ENCODE data around the gene PDS5B. TPM values are rescaled to one million over a fixed set of nuclear protein-coding genes. Genes with fewer than 3 reads are reported as not detected.
"Not testable (repeated sequence)": the region's sequence is repeated elsewhere in the genome, so short reads cannot be mapped to it uniquely, and the experiment has no call there.

Gene PDS5B
- total RNA-seq, 4 donors from 2014 or later = 18.0 to 27.3 (median 21.2) TPM

DNA sequence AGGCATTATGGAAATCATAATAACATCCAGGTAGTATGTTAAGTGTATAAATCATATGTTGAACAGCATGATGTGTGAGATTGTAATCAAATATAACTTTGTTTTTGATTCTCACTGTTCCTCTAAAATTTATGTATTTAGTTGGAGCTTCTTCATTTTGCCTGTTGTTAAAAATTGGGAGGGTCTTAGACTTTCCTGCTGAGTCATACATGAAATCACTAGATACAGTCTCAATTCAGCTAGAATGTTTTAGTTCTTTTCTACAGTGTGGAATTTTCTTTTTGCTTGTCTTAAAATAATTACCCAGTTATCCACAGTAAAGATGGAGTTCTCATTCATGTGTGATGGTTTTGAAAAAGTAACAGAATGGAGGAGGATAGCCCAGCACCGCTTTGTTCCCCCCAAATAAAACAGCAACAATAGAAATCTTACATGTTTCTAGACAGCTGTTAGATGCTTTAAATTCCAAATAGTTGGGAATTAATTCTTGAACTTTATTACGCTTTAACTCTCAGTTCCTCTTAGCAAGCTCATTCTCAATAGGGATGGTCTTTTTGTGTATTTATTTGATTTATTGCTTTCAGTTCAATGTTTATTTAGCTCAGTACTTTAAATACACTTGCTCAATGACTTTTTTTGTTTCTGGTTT is 109.5 kb downstream of the PDS5B start:
- DNase-seq = no peak
- no peaks in the 10 kb centered on the region for H3K27me3 ChIP-seq
- H3K27ac ChIP-seq = no peak overlapping the region
- H3K4me1 ChIP-seq = no peaks in the 10 kb centered on the region
- no peak for TF ChIP-seq POLR2A (IDR thresholded peaks at IDR 0.05)
- TF ChIP-seq, protein P1, sequence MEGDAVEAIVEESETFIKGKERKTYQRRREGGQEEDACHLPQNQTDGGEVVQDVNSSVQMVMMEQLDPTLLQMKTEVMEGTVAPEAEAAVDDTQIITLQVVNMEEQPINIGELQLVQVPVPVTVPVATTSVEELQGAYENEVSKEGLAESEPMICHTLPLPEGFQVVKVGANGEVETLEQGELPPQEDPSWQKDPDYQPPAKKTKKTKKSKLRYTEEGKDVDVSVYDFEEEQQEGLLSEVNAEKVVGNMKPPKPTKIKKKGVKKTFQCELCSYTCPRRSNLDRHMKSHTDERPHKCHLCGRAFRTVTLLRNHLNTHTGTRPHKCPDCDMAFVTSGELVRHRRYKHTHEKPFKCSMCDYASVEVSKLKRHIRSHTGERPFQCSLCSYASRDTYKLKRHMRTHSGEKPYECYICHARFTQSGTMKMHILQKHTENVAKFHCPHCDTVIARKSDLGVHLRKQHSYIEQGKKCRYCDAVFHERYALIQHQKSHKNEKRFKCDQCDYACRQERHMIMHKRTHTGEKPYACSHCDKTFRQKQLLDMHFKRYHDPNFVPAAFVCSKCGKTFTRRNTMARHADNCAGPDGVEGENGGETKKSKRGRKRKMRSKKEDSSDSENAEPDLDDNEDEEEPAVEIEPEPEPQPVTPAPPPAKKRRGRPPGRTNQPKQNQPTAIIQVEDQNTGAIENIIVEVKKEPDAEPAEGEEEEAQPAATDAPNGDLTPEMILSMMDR (IDR thresholded peaks at IDR 0.05 in 4 of 5, conservative IDR thresholded peaks at IDR 0.05 in 1 of 5) = no peak
- intact Hi-C loops (cut with DNase I; ENCODE audit: low total_unique reads) = no loop called here
- H3K9me3 ChIP-seq = no peaks in the 10 kb centered on the region
- in situ Hi-C loops (cut with MboI; ENCODE audit: low sequenced_read_pairs in 4 of 4) = no loop called here
- H3K36me3 ChIP-seq = no peaks in the 10 kb centered on the region
- no peak overlapping the region for H3K4me3 ChIP-seq
- no peak for ATAC-seq

DNA sequence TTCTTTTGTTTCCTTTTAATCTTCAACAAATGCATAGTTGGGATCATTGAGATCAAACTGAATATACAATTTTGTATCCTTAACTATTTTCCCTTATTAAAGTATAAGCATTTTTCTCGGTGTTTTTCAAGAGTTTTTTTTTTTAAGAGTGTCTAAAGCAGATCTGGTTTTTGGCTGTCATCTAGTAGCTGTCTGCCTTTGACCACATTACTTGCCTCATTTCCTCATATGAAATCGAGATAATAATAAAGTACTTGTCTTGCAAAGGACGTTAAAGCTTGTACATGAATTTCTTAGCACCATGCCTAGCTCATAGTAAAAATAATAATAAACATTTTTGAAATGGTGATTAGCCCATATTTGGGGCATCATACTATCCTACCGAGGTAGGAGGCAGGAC is 121.2 kb downstream of the PDS5B start:
- Histone ChIP-seq H3K36me3 (peaks cover 0 to 25% of the 10 kb centered on the region in 2 donors), H3K9me3 (no peaks in the 10 kb centered on the region), H3K4me1 (no peaks in the 10 kb centered on the region), H3K4me3 (no peak overlapping the region), H3K27me3 (no peaks in the 10 kb centered on the region), H3K27ac (no peak overlapping the region)
- in situ Hi-C loops (cut with MboI; ENCODE audit: low sequenced_read_pairs in 4 of 4) = no loop called here
- intact Hi-C loops (cut with DNase I; ENCODE audit: low total_unique reads) = no loop called here
- TF ChIP-seq, protein P1 (IDR thresholded peaks at IDR 0.05 in 4 of 5, conservative IDR thresholded peaks at IDR 0.05 in 1 of 5) = no peak
- TF ChIP-seq POLR2A (IDR thresholded peaks at IDR 0.05) = no peak
- no peak for ATAC-seq
- no peak for DNase-seq

DNA sequence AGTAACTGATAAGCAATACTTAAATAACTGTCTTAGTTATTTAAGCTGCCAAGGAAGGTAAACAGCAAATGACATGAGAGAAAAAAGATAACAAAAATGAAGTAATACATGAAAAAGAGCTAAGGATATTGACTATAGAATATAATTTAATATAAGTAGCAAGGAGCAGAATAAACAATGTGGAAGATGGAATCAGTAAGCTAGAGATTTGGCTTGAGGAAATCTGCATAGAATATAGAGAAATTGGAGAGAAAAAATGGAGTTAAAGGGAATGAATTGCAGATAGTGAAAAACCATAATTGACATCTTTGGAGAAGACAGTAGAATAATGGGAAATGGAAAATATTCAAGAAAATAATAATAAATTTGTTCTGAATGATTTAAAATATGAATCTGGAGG is 127.1 kb downstream of the PDS5B start:
- Histone ChIP-seq H3K9me3 (no peaks in the 10 kb centered on the region), H3K36me3 (peaks cover 0 to 29% of the 10 kb centered on the region in 2 donors), H3K4me1 (no peaks in the 10 kb centered on the region), H3K4me3 (no peak overlapping the region), H3K27me3 (no peaks in the 10 kb centered on the region), H3K27ac (no peak overlapping the region)
- intact Hi-C loops (cut with DNase I; ENCODE audit: low total_unique reads) = no loop called here
- ATAC-seq (no peak), DNase-seq (no peak)
- TF ChIP-seq, protein P1 (IDR thresholded peaks at IDR 0.05 in 4 of 5, conservative IDR thresholded peaks at IDR 0.05 in 1 of 5) = no peak
- no peak for TF ChIP-seq POLR2A (IDR thresholded peaks at IDR 0.05)
- in situ Hi-C loops (cut with MboI; ENCODE audit: low sequenced_read_pairs in 4 of 4) = no loop called here

DNA sequence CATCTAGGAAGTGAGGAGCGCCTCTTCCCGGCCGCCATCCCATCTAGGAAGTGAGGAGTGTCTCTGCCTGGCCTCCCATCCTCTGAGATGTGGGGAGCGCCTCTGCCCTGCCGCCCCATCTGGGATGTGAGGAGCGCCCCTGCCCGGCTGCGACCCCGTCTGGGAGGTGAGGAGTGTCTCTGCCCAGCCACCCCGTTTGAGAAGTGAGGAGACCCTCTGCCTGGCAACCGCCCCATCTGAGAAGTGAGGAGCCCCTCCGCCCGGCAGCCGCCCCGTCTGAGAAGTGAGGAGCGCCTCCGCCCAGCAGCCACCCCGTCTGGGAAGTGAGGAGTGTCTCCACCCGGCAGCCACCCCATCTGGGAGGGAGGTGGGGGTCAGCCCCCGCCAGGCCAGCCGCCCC is 129.9 kb downstream of the PDS5B start:
- H3K4me3 ChIP-seq; H3K27me3 ChIP-seq; in situ Hi-C loops (cut with MboI; ENCODE audit: low sequenced_read_pairs in 4 of 4); H3K27ac ChIP-seq; H3K4me1 ChIP-seq; intact Hi-C loops (cut with DNase I; ENCODE audit: low total_unique reads); H3K9me3 ChIP-seq; ATAC-seq; DNase-seq: not testable (repeated sequence)
- peaks cover 0 to 14% of the 10 kb centered on the region in 2 donors for H3K36me3 ChIP-seq

DNA sequence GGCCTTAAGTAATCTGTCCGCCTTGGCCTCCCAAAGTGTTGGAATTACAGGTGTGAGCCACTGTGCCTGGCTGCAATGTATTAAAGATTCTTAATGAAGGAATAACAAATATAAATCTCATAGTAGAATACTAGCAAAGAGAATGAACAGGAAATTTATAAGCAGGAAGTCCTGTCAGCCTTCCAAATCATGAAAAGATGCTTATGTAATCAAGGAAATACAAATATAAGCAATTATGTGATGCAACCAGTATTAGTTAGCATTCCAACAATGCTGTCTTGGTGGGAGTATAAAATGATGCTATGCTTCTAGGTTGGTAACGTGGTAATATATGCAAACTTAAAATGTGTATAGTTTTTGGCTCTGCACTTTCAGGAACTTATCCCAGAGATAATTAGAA is 133.8 kb downstream of the PDS5B start:
- no peak for DNase-seq
- no peak overlapping the region for H3K4me3 ChIP-seq
- ATAC-seq = no peak
- no peaks in the 10 kb centered on the region for H3K9me3 ChIP-seq
- H3K27ac ChIP-seq = no peak overlapping the region
- TF ChIP-seq, protein P1 (IDR thresholded peaks at IDR 0.05 in 4 of 5, conservative IDR thresholded peaks at IDR 0.05 in 1 of 5) = no peak
- H3K4me1 ChIP-seq = no peaks in the 10 kb centered on the region
- H3K27me3 ChIP-seq = no peaks in the 10 kb centered on the region
- no peaks in the 10 kb centered on the region for H3K36me3 ChIP-seq
- in situ Hi-C loops (cut with MboI; ENCODE audit: low sequenced_read_pairs in 4 of 4) = no loop called here
- intact Hi-C loops (cut with DNase I; ENCODE audit: low total_unique reads) = no loop called here

DNA sequence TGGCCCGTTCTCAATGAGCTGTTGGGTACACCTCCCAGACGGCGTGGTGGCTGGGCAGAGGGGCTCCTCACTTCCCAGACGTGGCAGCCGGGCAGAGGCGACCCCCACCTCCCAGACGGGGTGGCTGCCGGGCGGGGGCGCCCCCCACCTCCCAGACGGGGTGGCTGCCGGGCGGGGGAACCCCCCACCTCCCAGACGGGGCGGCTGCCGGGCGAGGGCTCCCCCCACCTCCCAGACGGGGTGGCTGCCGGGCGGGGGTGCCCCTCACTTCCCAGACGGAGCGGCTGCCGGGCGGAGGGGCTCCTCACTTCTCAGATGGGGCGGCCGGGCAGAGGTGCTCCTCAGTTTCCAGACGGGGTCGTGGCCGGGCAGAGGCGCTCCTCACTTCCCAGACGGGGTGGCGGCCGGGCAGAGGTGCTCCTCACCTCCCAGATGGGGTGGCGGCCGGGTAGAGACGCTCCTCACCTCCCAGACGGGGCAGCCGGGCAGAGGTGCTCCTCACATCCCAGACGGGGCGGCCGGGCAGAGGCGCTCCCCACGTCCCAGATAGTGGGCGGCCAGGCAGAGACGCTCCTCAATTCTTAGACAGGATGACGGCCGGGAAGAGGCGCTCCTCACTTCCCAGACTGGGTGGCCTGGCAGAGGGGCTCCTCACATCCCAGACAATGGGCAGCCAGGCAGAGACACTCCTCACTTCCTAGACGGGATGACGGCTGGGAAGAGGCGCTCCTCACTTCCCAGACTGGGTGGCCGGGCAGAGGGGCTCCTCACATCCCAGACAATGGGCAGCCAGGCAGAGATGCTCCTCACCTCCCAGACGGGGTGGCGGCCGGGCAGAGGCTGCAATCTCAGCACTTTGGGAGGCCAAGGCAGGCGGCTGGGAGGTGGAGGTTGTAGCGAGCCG is 135.1 kb downstream of the PDS5B start:
- ATAC-seq; in situ Hi-C loops (cut with MboI; ENCODE audit: low sequenced_read_pairs in 4 of 4); intact Hi-C loops (cut with DNase I; ENCODE audit: low total_unique reads); H3K36me3 ChIP-seq; H3K27ac ChIP-seq; H3K4me3 ChIP-seq; DNase-seq; H3K27me3 ChIP-seq; H3K9me3 ChIP-seq; H3K4me1 ChIP-seq: not testable (repeated sequence)

Measured in gastrocnemius medialis (tissue), 4 donors.